Adrenal gland (tissue), 5 donors: Measurements from ENCODE around the gene SPATA4.

ENCODE experiments used
- POLR2A ChIP-seq, 2 donors: fragments of 450-650 bp; IDR thresholded peaks; one replicate each; pipeline ENCODE4 v1.6.1; 2017; ENCODE audit warnings: antibody characterized with exemption in 2 of 2, mild to moderate bottlenecking in 2 of 2, moderate library complexity in 1 of 2
- TF ChIP-seq, protein P1 (sequence below), 6 experiments: fragments of 450-650 bp in 4 of 6; fragments of 200-600 bp in 2 of 6; sonication (generic) in 1 of 6; IDR thresholded peaks; 1 replicate in 5 of 6; 2 replicates in 1 of 6; pipeline versions ENCODE4 v1.5.1 to v1.8.0; 2016 to 2021; ENCODE audit warnings: antibody characterized with exemption in 6 of 6, mild to moderate bottlenecking in 2 of 6, moderate library complexity in 1 of 6
- donor health status: DM: no; HTN: no; CAD: no.

DNA sequence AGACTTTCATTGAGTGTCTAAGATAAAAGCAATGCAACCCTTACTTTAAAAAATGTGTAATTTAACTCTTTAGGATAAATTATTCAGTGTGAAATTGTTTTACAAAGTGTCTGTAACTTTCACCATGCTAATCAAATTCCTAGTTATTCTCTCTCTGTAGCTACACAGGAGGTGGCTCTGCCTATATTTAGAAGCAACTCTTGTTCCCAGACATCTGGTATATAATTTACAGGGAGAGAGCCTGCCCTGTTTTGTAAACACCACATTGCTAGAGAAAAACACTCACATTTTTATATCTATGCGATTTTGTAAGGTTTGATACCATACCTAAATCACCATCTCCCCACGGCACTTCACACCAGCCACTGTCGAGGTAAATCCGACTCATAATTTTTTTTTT lies 35.5 kb upstream of the SPATA4 start:
- TF ChIP-seq, protein P1, sequence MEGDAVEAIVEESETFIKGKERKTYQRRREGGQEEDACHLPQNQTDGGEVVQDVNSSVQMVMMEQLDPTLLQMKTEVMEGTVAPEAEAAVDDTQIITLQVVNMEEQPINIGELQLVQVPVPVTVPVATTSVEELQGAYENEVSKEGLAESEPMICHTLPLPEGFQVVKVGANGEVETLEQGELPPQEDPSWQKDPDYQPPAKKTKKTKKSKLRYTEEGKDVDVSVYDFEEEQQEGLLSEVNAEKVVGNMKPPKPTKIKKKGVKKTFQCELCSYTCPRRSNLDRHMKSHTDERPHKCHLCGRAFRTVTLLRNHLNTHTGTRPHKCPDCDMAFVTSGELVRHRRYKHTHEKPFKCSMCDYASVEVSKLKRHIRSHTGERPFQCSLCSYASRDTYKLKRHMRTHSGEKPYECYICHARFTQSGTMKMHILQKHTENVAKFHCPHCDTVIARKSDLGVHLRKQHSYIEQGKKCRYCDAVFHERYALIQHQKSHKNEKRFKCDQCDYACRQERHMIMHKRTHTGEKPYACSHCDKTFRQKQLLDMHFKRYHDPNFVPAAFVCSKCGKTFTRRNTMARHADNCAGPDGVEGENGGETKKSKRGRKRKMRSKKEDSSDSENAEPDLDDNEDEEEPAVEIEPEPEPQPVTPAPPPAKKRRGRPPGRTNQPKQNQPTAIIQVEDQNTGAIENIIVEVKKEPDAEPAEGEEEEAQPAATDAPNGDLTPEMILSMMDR (IDR thresholded peaks at IDR 0.05): no peak
- no peak for TF ChIP-seq POLR2A (IDR thresholded peaks at IDR 0.05)
